ENCODE measurements around the gene ERICH3. TPM values are rescaled to one million over a fixed set of nuclear protein-coding genes. Genes with fewer than 3 reads are reported as not detected.

ERICH3 gene
- total and polyA plus RNA-seq, 10 of the 15 experiments (the other 5 are each of a cell fraction or from before 2014, with no cell fraction given), result 0.03 to 0.09 (median 0.08) TPM; not detected in 7

- RAD21 ChIA-PET (ENCODE audit: unreplicated experiment), result no interaction called here
- DNase-seq (ENCODE audit: low read depth, low spot score) (no peak), FAIRE-seq (no peak), ATAC-seq (no peak)
- H3K27ac ChIP-seq (ENCODE audit: control insufficient read depth, insufficient read depth), result no peak overlapping the region
- H3K36me3 ChIP-seq (ENCODE audit: control insufficient read depth in 2 of 2, insufficient read depth in 2 of 2, low read length in 1 of 2), result no peaks in the 10 kb centered on the region
- no peaks in the 10 kb centered on the region for H3K79me2 ChIP-seq (ENCODE audit: control insufficient read depth, insufficient read depth, low read length)
- no peak overlapping the region for H3K4me2 ChIP-seq (ENCODE audit: control insufficient read depth, insufficient read depth)
- H3K9me3 ChIP-seq (replicated peaks; ENCODE audit: control insufficient read depth, insufficient read depth, low read length), result no peaks in the 10 kb centered on the region
- in situ Hi-C loops (cut with MboI) (no loop called here), intact Hi-C loops (cut with micrococcal nuclease; ENCODE audit: unreplicated experiment) (no loop called here)
- no peak overlapping the region for H2AFZ ChIP-seq (ENCODE audit: control insufficient read depth, low read depth, low read length)
- H3K27me3 ChIP-seq (replicated peaks in 1 of 2; ENCODE audit: control insufficient read depth in 2 of 2, insufficient read depth in 2 of 2, low read length in 1 of 2), result no peaks in the 10 kb centered on the region
- H3K4me1 ChIP-seq (ENCODE audit: control insufficient read depth, insufficient read depth, low read length), result no peaks in the 10 kb centered on the region
- H3K4me3 ChIP-seq, result no peak overlapping the region
- no TSS peak for BruUV-seq (replicated peaks)
- WGBS (ENCODE audit: insufficient coverage, insufficient replicate concordance, low lambda C conversion rate, missing lambda C conversion rate), result 46% methylated on average over 2 of the region's 2 CpGs
- SMC1A ChIA-PET (ENCODE audit: uncharacterized antibody, unreplicated experiment), result interaction anchor here (1.5 to 1.7 kb wide), 2 partner anchors 11 to 16 kb away, joined by 4 to 7 read pairs; no protein-coding TSS in a partner anchor
- CTCF ChIA-PET, result interaction anchor here (1.0 to 1.2 kb wide), 3 partner anchors 15 to 175 kb away, joined by 3 to 4 read pairs (median 4); no protein-coding TSS in a partner anchor
- POLR2A ChIA-PET, result no interaction called here
- no peaks in the 10 kb centered on the region for H4K20me1 ChIP-seq (ENCODE audit: control insufficient read depth, insufficient read depth)
- H3K9ac ChIP-seq (ENCODE audit: control insufficient read depth, insufficient read depth, low read length), result no peak overlapping the region
- TF ChIP-seq ATF3 (IDR thresholded peaks at IDR 0.05; ENCODE audit: borderline replicate concordance, extremely low read depth, low read depth, low read length) (no peak), SRF (IDR thresholded peaks at IDR 0.05; ENCODE audit: low read depth in 2 of 2, low read length in 2 of 2) (no peak), HDAC2 (IDR thresholded peaks at IDR 0.05) (no peak), SREBF2 (IDR thresholded peaks at IDR 0.05; ENCODE audit: low read length) (no peak), SMAD1 (IDR thresholded peaks at IDR 0.05; ENCODE audit: low read depth, partially characterized antibody) (no peak), ZBTB4 (CRISPR knock-in tag; IDR thresholded peaks at IDR 0.05) (no peak), BRCA1 (IDR thresholded peaks at IDR 0.05; ENCODE audit: low read depth, low read length) (no peak), ASH2L (IDR thresholded peaks at IDR 0.05; ENCODE audit: borderline replicate concordance, low read depth) (no peak), JUND (IDR thresholded peaks at IDR 0.05; ENCODE audit: low read depth, low read length) (no peak), NR2C2 (IDR thresholded peaks at IDR 0.05; ENCODE audit: borderline replicate concordance, control insufficient read depth, insufficient read length, low read depth) (no peak), NFXL1 (IDR thresholded peaks at IDR 0.05; ENCODE audit: borderline replicate concordance) (no peak), NRF1 (conservative IDR thresholded peaks at IDR 0.05; ENCODE audit: low read depth, low read length) (no peak), NFYB (IDR thresholded peaks at IDR 0.05; ENCODE audit: insufficient read depth, low read depth, low read length) (no peak), FOXK2 (IDR thresholded peaks at IDR 0.05) (no peak), CREB1 (IDR thresholded peaks at IDR 0.05; ENCODE audit: low read depth) (no peak), ZNF217 (IDR thresholded peaks at IDR 0.05) (no peak)
Observed at GRCh38 chr1:74596717-74597116, 76.9 kb downstream of the ERICH3 start.
